ENCODE results near the gene UBR4. TPM values are rescaled to one million over a fixed set of nuclear protein-coding genes. Genes with fewer than 3 reads are reported as not detected.

UBR4 gene
- total and polyA plus RNA-seq, 2 of the 8 experiments (the other 6 are each of a cell fraction or from before 2014, with no cell fraction given) = 139 to 152 TPM

- H3K4me2 ChIP-seq (ENCODE audit: insufficient read depth in 1 of 2, low read depth in 2 of 2, low read length in 2 of 2) = no peak overlapping the region
- no peak overlapping the region for H2AFZ ChIP-seq (ENCODE audit: low read length)
- H3K18ac ChIP-seq (ENCODE audit: extremely low read depth, low read length) = no peak overlapping the region
- CTCF ChIA-PET (ENCODE audit: partially characterized antibody) = interaction anchor here (0.8 to 1.4 kb wide), 3 partner anchors 153 to 380 kb away, joined by 3 read pairs; no protein-coding TSS in a partner anchor
- H3K4me1 ChIP-seq (replicated peaks in 1 of 4; ENCODE audit: control insufficient read depth in 3 of 4, insufficient read depth in 4 of 4, low read length in 3 of 4) = peaks cover 0 to under 1% (median under 1%) of the 10 kb centered on the region in 4 experiments; a peak in 3 of 7 replicates
- H3K4ac ChIP-seq (replicated peaks; ENCODE audit: insufficient read length, low read depth, low read length) = no peak overlapping the region
- no peak overlapping the region for H3K27ac ChIP-seq (ENCODE audit: low read depth, low read length)
- H3K27me3 ChIP-seq (replicated peaks in 1 of 4; ENCODE audit: control insufficient read depth in 3 of 4, extremely low read depth in 1 of 4, insufficient read depth in 3 of 4, low read length in 3 of 4) = no peaks in the 10 kb centered on the region
- H3K79me1 ChIP-seq (ENCODE audit: low read depth, low read length) = no peaks in the 10 kb centered on the region; the same call in 1 of the 2 replicates
- no peak overlapping the region for H3K9ac ChIP-seq (replicated peaks in 1 of 4; ENCODE audit: extremely low read depth in 1 of 4, low read depth in 3 of 4, low read length in 3 of 4)
- 53% methylated on average over 2 of the region's 2 CpGs; no CpG with 5 or more reads in 1 of the 2 experiments for WGBS, 2 experiments (ENCODE audit: extremely low coverage in 1 of 2, insufficient coverage in 1 of 2, insufficient read length in 1 of 2, insufficient replicate concordance in 2 of 2, low coverage in 1 of 2, low lambda C conversion rate in 2 of 2, missing lambda C conversion rate in 1 of 2)
- POLR2A ChIA-PET (ENCODE audit: partially characterized antibody) = interaction anchor here (1.2 kb wide), 1 partner anchor 9 kb away, joined by 3 read pairs; no protein-coding TSS in a partner anchor
- H3K23ac ChIP-seq (ENCODE audit: insufficient read length) = no peak overlapping the region
- H3K56ac ChIP-seq (replicated peaks; ENCODE audit: insufficient read length, low read depth, low read length) = no peak overlapping the region
- TF ChIP-seq RXRA (IDR thresholded peaks at IDR 0.05; ENCODE audit: insufficient read depth, low read depth, low read length) (no peak), BRCA1 (IDR thresholded peaks at IDR 0.05; ENCODE audit: low read depth, low read length) (no peak)
- no peak overlapping the region for H2BK120ac ChIP-seq (replicated peaks; ENCODE audit: low read depth, low read length)
- H3K23me2 ChIP-seq (ENCODE audit: low read depth, low read length) = peaks cover 4% of the 10 kb centered on the region; the same call in 1 of the 2 replicates
- H2BK5ac ChIP-seq (ENCODE audit: low read depth, low read length) = no peak overlapping the region
- H4K91ac ChIP-seq (replicated peaks; ENCODE audit: insufficient read length, low read length) = no peak overlapping the region
- DNase-seq (ENCODE audit: low read depth in 1 of 2, low spot score in 2 of 2) (no peak), FAIRE-seq (no peak)
- no peak overlapping the region for H2BK20ac ChIP-seq (ENCODE audit: low read length)
- no peak overlapping the region for H2AK5ac ChIP-seq (ENCODE audit: low read depth, low read length)
- H2BK15ac ChIP-seq (ENCODE audit: low read length) = no peak overlapping the region
- H3K36me3 ChIP-seq (ENCODE audit: control insufficient read depth in 2 of 4, insufficient read depth in 4 of 4, low read length in 3 of 4) = no peaks in the 10 kb centered on the region
- no peak overlapping the region for H4K5ac ChIP-seq (ENCODE audit: insufficient read length, low read depth, low read length)
- H3K4me3 ChIP-seq (ENCODE audit: extremely low read depth in 1 of 4, insufficient read depth in 2 of 4, low read depth in 3 of 4, low read length in 4 of 4) = no peak overlapping the region
- H3K9me3 ChIP-seq (ENCODE audit: insufficient read depth in 2 of 2, low read depth in 1 of 2, low read length in 1 of 2) = peaks cover 0 to 5% of the 10 kb centered on the region in 2 experiments; a peak in 1 of 4 replicates
- H3K14ac ChIP-seq (ENCODE audit: insufficient read length) = no peak overlapping the region
- H3K79me2 ChIP-seq (ENCODE audit: control insufficient read depth in 1 of 2, insufficient read depth in 2 of 2, low read length in 2 of 2) = no peaks in the 10 kb centered on the region
- H2BK12ac ChIP-seq (ENCODE audit: low read depth, low read length) = no peak overlapping the region
- no peaks in the 10 kb centered on the region for H4K20me1 ChIP-seq (replicated peaks in 1 of 2; ENCODE audit: control insufficient read depth in 1 of 2, insufficient read depth in 2 of 2, low read length in 2 of 2)
- H4K8ac ChIP-seq (ENCODE audit: extremely low read depth, insufficient read depth, low read length) = no peak overlapping the region
These were observed 148.3 kb downstream of the UBR4 start for GRCh38 chr1:19061798-19062197.
